ENCODE results near the gene URI1.

URI1 gene

DNA sequence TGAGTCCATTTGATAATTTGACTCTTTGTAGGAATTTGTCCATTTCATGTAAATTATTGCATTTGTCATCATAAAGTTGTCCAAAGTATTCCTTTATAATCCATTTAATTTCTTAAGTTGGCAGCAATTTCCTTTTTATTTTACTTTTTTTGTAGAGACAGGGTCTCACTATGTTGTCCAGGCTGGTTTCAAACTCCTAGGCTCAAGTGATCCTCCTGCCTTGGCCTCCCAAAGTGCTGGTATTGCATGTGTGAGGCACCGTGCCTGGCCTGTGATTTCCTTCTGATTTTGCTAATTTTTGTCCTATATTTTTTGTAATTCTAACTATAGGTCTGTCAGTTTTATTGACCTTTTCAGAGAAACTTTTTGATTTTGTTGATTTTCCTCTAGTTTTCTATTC, 84.9 kb downstream of the URI1 start:
- Histone ChIP-seq H3K9me3 (replicated peaks in 1 of 2; ENCODE audit: control insufficient read depth in 2 of 2, insufficient read depth in 1 of 2, low read depth in 1 of 2, low read length in 2 of 2) (peaks cover 0 to 41% of the 10 kb centered on the region in 2 donors), H3K9ac (ENCODE audit: low read depth, low read length, poor library complexity) (no peak overlapping the region), H2BK15ac (ENCODE audit: low read length) (no peak overlapping the region), H3K4me3 (ENCODE audit: low read length in 2 of 2) (no peak overlapping the region), H3K27me3 (ENCODE audit: control insufficient read depth in 3 of 3, insufficient read depth in 3 of 3, low read depth in 1 of 3, low read length in 3 of 3) (no peaks in the 10 kb centered on the region), H3K14ac (ENCODE audit: low read length) (no peak overlapping the region), H3K27ac (replicated peaks; ENCODE audit: low read length) (no peak overlapping the region), H3K4me2 (ENCODE audit: insufficient read depth, low read length, poor library complexity, severe bottlenecking) (no peak overlapping the region), H3K23ac (ENCODE audit: low read depth, low read length, poor library complexity) (no peak overlapping the region), H3K79me1 (ENCODE audit: low read depth, low read length) (no peaks in the 10 kb centered on the region), H3K18ac (ENCODE audit: low read length) (no peak overlapping the region), H2BK12ac (ENCODE audit: low read length) (no peak overlapping the region), H2BK120ac (ENCODE audit: low read depth, low read length) (no peak overlapping the region), H4K91ac (ENCODE audit: low read depth, low read length, poor library complexity) (no peak overlapping the region), H2AK5ac (ENCODE audit: low read depth, low read length) (no peak overlapping the region), H3K4ac (ENCODE audit: low read length) (no peak overlapping the region), H2BK5ac (ENCODE audit: low read length) (no peak overlapping the region), H3K4me1 (ENCODE audit: control insufficient read depth in 2 of 2, insufficient read depth in 1 of 2, low read depth in 1 of 2, low read length in 2 of 2) (no peaks in the 10 kb centered on the region), H3K36me3 (replicated peaks in 1 of 2; ENCODE audit: control insufficient read depth in 2 of 2, insufficient read depth in 2 of 2, low read length in 2 of 2) (peaks cover 0 to 22% of the 10 kb centered on the region in 2 donors), H4K8ac (ENCODE audit: low read depth, low read length) (no peak overlapping the region), H2AFZ (ENCODE audit: low read length) (no peak overlapping the region)
- no CpG with 5 or more reads among the region's 1 CpG for WGBS, 2 donors (ENCODE audit: extremely low coverage in 2 of 2, insufficient read length in 2 of 2, insufficient replicate concordance in 1 of 2)
- DNase-seq (ENCODE audit: low spot score): no peak

DNA sequence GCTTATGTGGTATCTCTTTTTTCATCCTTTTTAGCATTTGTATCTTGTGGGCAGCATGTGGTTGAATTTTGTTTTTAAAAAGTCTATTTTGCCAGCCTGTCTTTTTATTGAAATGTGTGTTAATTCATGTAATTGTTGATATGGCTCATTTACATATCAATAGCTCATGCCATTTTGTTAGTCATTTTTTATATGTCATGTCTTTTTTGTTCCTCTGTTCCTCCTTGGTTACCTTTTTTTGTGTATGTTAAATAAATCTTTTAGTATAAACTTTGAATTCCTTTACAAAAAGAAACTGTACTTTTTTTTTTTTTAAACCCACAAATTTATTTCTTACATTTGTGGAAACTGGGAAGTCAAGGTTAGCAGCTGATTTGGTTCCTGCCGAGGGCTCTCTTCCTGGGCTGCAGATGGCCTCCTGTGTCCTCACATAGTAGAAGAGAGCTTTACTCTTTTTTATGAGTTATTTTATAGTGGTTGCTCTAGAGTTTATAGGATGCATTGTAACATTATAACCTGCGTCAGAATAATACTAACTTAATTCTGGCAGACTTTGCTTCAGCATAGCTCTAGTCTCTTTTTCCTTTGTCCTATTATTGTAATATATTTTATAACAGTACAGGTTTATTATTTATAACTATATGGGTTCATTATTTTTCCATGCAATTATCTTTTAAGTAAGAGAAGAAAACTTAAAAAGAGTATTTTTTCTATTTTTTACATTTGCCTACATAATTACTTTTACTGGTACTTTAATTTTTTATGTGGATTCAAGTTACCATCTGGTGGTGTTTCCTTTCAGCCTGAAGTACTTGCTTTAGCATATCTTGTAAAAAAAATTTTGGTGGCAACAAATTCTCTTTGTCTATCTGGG, 86.3 kb downstream of the URI1 start:
- Histone ChIP-seq H3K18ac (ENCODE audit: low read length) (no peak overlapping the region), H3K79me1 (ENCODE audit: low read depth, low read length) (no peaks in the 10 kb centered on the region), H3K4ac (ENCODE audit: low read length) (no peak overlapping the region), H2AFZ (ENCODE audit: low read length) (no peak overlapping the region), H2BK120ac (ENCODE audit: low read depth, low read length) (no peak overlapping the region), H4K91ac (ENCODE audit: low read depth, low read length, poor library complexity) (no peak overlapping the region), H3K4me3 (ENCODE audit: low read length in 2 of 2) (no peak overlapping the region), H3K9ac (ENCODE audit: low read depth, low read length, poor library complexity) (no peak overlapping the region), H3K27me3 (ENCODE audit: control insufficient read depth in 3 of 3, insufficient read depth in 3 of 3, low read depth in 1 of 3, low read length in 3 of 3) (no peaks in the 10 kb centered on the region), H3K9me3 (replicated peaks in 1 of 2; ENCODE audit: control insufficient read depth in 2 of 2, insufficient read depth in 1 of 2, low read depth in 1 of 2, low read length in 2 of 2) (peaks cover 0 to 38% of the 10 kb centered on the region in 2 donors), H3K36me3 (replicated peaks in 1 of 2; ENCODE audit: control insufficient read depth in 2 of 2, insufficient read depth in 2 of 2, low read length in 2 of 2) (peaks cover 0 to 24% of the 10 kb centered on the region in 2 donors), H2BK5ac (ENCODE audit: low read length) (no peak overlapping the region), H3K4me2 (ENCODE audit: insufficient read depth, low read length, poor library complexity, severe bottlenecking) (no peak overlapping the region), H4K8ac (ENCODE audit: low read depth, low read length) (no peak overlapping the region), H2AK5ac (ENCODE audit: low read depth, low read length) (no peak overlapping the region), H3K27ac (replicated peaks; ENCODE audit: low read length) (no peak overlapping the region), H3K23ac (ENCODE audit: low read depth, low read length, poor library complexity) (no peak overlapping the region), H3K4me1 (ENCODE audit: control insufficient read depth in 2 of 2, insufficient read depth in 1 of 2, low read depth in 1 of 2, low read length in 2 of 2) (no peaks in the 10 kb centered on the region), H2BK12ac (ENCODE audit: low read length) (no peak overlapping the region), H3K14ac (ENCODE audit: low read length) (no peak overlapping the region), H2BK15ac (ENCODE audit: low read length) (no peak overlapping the region)
- WGBS, 2 donors (ENCODE audit: extremely low coverage in 2 of 2, insufficient read length in 2 of 2, insufficient replicate concordance in 1 of 2): no CpG with 5 or more reads among the region's 2 CpGs
- DNase-seq (ENCODE audit: low spot score): no peak

DNA sequence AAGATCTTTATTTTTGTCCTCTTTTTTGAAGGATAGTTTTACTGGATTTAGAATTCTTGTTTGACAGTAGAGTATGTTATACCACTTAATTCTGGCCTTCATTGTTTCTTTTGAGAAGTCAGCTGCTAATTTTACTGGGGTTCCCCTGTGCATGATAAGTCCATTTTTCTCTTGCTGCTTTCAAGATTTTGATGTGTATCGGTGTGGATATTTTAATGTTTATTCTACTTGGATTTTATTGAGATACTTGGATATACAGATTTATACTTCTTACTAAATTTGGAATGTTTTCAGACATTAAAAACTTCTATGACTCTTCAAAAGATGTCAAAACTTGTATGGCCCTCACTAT, 86.9 kb downstream of the URI1 start:
- no peak overlapping the region for H2AK5ac ChIP-seq (ENCODE audit: low read depth, low read length)
- no CpG with 5 or more reads among the region's 1 CpG for WGBS, 2 donors (ENCODE audit: extremely low coverage in 2 of 2, insufficient read length in 2 of 2, insufficient replicate concordance in 1 of 2)
- no peak overlapping the region for H4K91ac ChIP-seq (ENCODE audit: low read depth, low read length, poor library complexity)

DNA sequence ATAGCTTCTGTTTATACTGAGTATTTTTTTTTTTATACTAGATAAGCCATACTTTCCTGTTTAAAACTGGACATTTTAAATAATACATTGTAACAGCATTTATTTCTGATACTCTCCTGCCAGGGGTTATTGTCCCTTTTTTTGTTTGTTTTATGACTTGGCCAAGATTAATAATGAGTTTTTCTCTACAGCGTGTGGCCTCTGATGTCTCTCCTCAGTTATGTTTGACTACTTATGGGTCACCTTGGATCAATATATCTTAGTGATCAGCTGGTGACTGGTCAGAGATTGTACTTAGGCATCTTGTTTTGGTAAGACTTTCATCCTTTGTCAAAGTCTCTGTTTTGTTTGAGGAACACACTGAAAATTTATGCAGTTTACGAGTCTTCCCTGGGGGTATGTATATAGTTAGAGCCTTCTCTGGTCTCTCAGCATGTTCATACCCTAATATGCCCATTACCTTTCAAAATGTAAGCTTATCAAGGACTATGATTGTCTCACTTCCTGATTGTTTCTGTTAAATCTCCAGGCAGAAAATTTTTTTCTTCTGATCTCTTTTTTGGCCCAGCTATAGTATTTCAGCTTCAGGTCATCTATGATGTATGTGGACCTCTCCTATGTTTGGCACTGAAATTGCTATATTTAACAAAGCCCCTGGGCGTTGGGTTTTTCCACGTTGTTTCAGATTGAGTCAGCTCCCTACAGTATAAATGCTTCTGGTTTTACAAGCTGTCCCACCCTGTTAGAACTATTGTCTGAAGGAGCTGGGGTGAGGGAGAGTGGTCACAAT, 87.9 kb downstream of the URI1 start:
- WGBS, 2 donors (ENCODE audit: extremely low coverage in 2 of 2, insufficient read length in 2 of 2, insufficient replicate concordance in 1 of 2): no CpG with 5 or more reads among the region's 4 CpGs
- H2BK120ac ChIP-seq (ENCODE audit: low read depth, low read length): no peak overlapping the region
- no peak overlapping the region for H2BK5ac ChIP-seq (ENCODE audit: low read length)
- H4K91ac ChIP-seq (ENCODE audit: low read depth, low read length, poor library complexity): no peak overlapping the region
- no peak overlapping the region for H3K18ac ChIP-seq (ENCODE audit: low read length)
- no peak overlapping the region for H4K8ac ChIP-seq (ENCODE audit: low read depth, low read length)
- no peaks in the 10 kb centered on the region for H3K27me3 ChIP-seq (ENCODE audit: control insufficient read depth in 3 of 3, insufficient read depth in 3 of 3, low read depth in 1 of 3, low read length in 3 of 3)
- H2AFZ ChIP-seq (ENCODE audit: low read length): no peak overlapping the region
- no peak for DNase-seq (ENCODE audit: low spot score)
- no peak overlapping the region for H2BK15ac ChIP-seq (ENCODE audit: low read length)
- H2AK5ac ChIP-seq (ENCODE audit: low read depth, low read length): no peak overlapping the region
- H3K23ac ChIP-seq (ENCODE audit: low read depth, low read length, poor library complexity): no peak overlapping the region
- no peak overlapping the region for H2BK12ac ChIP-seq (ENCODE audit: low read length)
- peaks cover 0 to 32% of the 10 kb centered on the region in 2 donors for H3K36me3 ChIP-seq (replicated peaks in 1 of 2; ENCODE audit: control insufficient read depth in 2 of 2, insufficient read depth in 2 of 2, low read length in 2 of 2)
- peaks cover 0 to 46% of the 10 kb centered on the region in 2 donors for H3K9me3 ChIP-seq (replicated peaks in 1 of 2; ENCODE audit: control insufficient read depth in 2 of 2, insufficient read depth in 1 of 2, low read depth in 1 of 2, low read length in 2 of 2)
- H3K4me2 ChIP-seq (ENCODE audit: insufficient read depth, low read length, poor library complexity, severe bottlenecking): no peak overlapping the region
- H3K9ac ChIP-seq (ENCODE audit: low read depth, low read length, poor library complexity): no peak overlapping the region
- H3K4ac ChIP-seq (ENCODE audit: low read length): no peak overlapping the region
- H3K14ac ChIP-seq (ENCODE audit: low read length): no peak overlapping the region
- H3K79me1 ChIP-seq (ENCODE audit: low read depth, low read length): no peaks in the 10 kb centered on the region
- no peak overlapping the region for H3K4me3 ChIP-seq (ENCODE audit: low read length in 2 of 2)
- H3K27ac ChIP-seq (replicated peaks; ENCODE audit: low read length): no peak overlapping the region
- no peaks in the 10 kb centered on the region for H3K4me1 ChIP-seq (ENCODE audit: control insufficient read depth in 2 of 2, insufficient read depth in 1 of 2, low read depth in 1 of 2, low read length in 2 of 2)

More for the DNA sequence above, 86.9 kb downstream of the URI1 start:
- Histone ChIP-seq H2AFZ (ENCODE audit: low read length) (no peak overlapping the region), H3K27ac (replicated peaks; ENCODE audit: low read length) (no peak overlapping the region), H2BK120ac (ENCODE audit: low read depth, low read length) (no peak overlapping the region), H3K4me3 (ENCODE audit: low read length in 2 of 2) (no peak overlapping the region), H3K9me3 (replicated peaks in 1 of 2; ENCODE audit: control insufficient read depth in 2 of 2, insufficient read depth in 1 of 2, low read depth in 1 of 2, low read length in 2 of 2) (peaks cover 0 to 40% of the 10 kb centered on the region in 2 donors), H3K4me2 (ENCODE audit: insufficient read depth, low read length, poor library complexity, severe bottlenecking) (no peak overlapping the region), H3K79me1 (ENCODE audit: low read depth, low read length) (no peaks in the 10 kb centered on the region), H3K18ac (ENCODE audit: low read length) (no peak overlapping the region), H3K4me1 (ENCODE audit: control insufficient read depth in 2 of 2, insufficient read depth in 1 of 2, low read depth in 1 of 2, low read length in 2 of 2) (no peaks in the 10 kb centered on the region), H3K4ac (ENCODE audit: low read length) (no peak overlapping the region), H2BK12ac (ENCODE audit: low read length) (no peak overlapping the region), H2BK5ac (ENCODE audit: low read length) (no peak overlapping the region), H3K36me3 (replicated peaks in 1 of 2; ENCODE audit: control insufficient read depth in 2 of 2, insufficient read depth in 2 of 2, low read length in 2 of 2) (peaks cover 0 to 24% of the 10 kb centered on the region in 2 donors), H3K27me3 (ENCODE audit: control insufficient read depth in 3 of 3, insufficient read depth in 3 of 3, low read depth in 1 of 3, low read length in 3 of 3) (no peaks in the 10 kb centered on the region), H2BK15ac (ENCODE audit: low read length) (no peak overlapping the region), H3K14ac (ENCODE audit: low read length) (no peak overlapping the region), H4K8ac (ENCODE audit: low read depth, low read length) (no peak overlapping the region), H3K9ac (ENCODE audit: low read depth, low read length, poor library complexity) (no peak overlapping the region), H3K23ac (ENCODE audit: low read depth, low read length, poor library complexity) (no peak overlapping the region)
- no peak for DNase-seq (ENCODE audit: low spot score)

Data from neuronal stem cell (in vitro differentiated cells).